SK-N-SH (cell line): Measurements from ENCODE around the gene CD200. TPM values are rescaled to one million over a fixed set of nuclear protein-coding genes. Genes with fewer than 3 reads are reported as not detected.

Experiments
- CTCF ChIA-PET: fragments of 300-600, 350-600 bp; formaldehyde crosslinking; extraction: SDS; loops from one replicate; lab custom pipeline; 2021; lab: Yijun Ruan, JAX
- POLR2A ChIA-PET: fragments of 350-600 bp; sonication (Branson Sonifier 250); formaldehyde crosslinking; extraction: SDS; loops from one replicate; lab custom pipeline; 2020; ENCODE audit warnings: antibody characterized with exemption, inconsistent platforms; lab: Yijun Ruan, JAX
- DNase-seq: peaks from one replicate; pipeline ENCODE4 v3.0.0; 2012
- H2AFZ ChIP-seq: fragments of 200-600 bp; sonication (generic); 2 replicates; pipeline ENCODE4 v1.8.1; 2016; ENCODE audit warnings: antibody characterized with exemption, mild to moderate bottlenecking, low read depth
- H3F3A ChIP-seq: fragments of 200-600 bp; sonication (generic); replicated peaks from 2 replicates; pipeline ENCODE3; 2016; ENCODE audit warnings: antibody characterized with exemption, mild to moderate bottlenecking; ENCODE audit not compliant: insufficient read depth
- H3K27ac ChIP-seq, 2 experiments: fragments of 200-500 bp in 1 of 2; fragments of 200-600 bp in 1 of 2; sonication (Bioruptor generic) in 1 of 2; sonication (generic), shearing (Covaris generic) in 1 of 2; 2 replicates each; pipeline versions ENCODE4 v1.5.1 to v1.6.1; 2014 to 2016; ENCODE audit warnings: low read depth in 2 of 2, inconsistent platforms in 1 of 2, low read length in 1 of 2, mild to moderate bottlenecking in 1 of 2, mixed read lengths in 1 of 2
- H3K27me3 ChIP-seq: fragments of 200-600 bp; sonication (generic), shearing (Covaris generic); 2 replicates; pipeline ENCODE4 v1.6.1; 2016; ENCODE audit warnings: mixed run types; ENCODE audit not compliant: insufficient read depth
- H3K36me3 ChIP-seq, 2 experiments: fragments of 200-500 bp in 1 of 2; fragments of 200-600 bp in 1 of 2; sonication (Bioruptor generic) in 1 of 2; sonication (generic) in 1 of 2; replicated peaks in 1 of 2; 2 replicates each; pipeline versions ENCODE3 to v1.5.1; 2014 to 2016; ENCODE audit warnings: low read length in 1 of 2, mild to moderate bottlenecking in 1 of 2; ENCODE audit not compliant: insufficient read depth in 2 of 2, control insufficient read depth in 1 of 2
- H3K4me1 ChIP-seq, 2 experiments: fragments of 200-500 bp in 1 of 2; fragments of 200-600 bp in 1 of 2; sonication (Bioruptor generic) in 1 of 2; sonication (generic), shearing (Covaris generic) in 1 of 2; 2 replicates each; pipeline versions ENCODE4 v1.5.1 to v1.6.1; 2014 to 2016; ENCODE audit warnings: low read depth in 1 of 2, low read length in 1 of 2, mixed run types in 1 of 2; ENCODE audit not compliant: insufficient read depth in 2 of 2, control insufficient read depth in 1 of 2
- H3K4me2 ChIP-seq: fragments of 200-600 bp; sonication (generic), shearing (Covaris generic); 2 replicates; pipeline ENCODE4 v1.6.1; 2017; ENCODE audit warnings: mixed run types
- H3K4me3 ChIP-seq, 2 experiments: fragments of 200-500 bp in 1 of 2; fragments of 200-600 bp in 1 of 2; sonication (Bioruptor generic) in 1 of 2; sonication (generic), shearing (Covaris generic) in 1 of 2; 2 replicates each; pipeline versions ENCODE4 v1.5.1 to v1.8.1; 2014 to 2016; ENCODE audit warnings: low read depth in 2 of 2, inconsistent platforms in 1 of 2, low read length in 1 of 2, mild to moderate bottlenecking in 1 of 2, mixed read lengths in 1 of 2, moderate library complexity in 1 of 2
- H3K79me2 ChIP-seq: fragments of 200-600 bp; sonication (generic); 2 replicates; pipeline ENCODE4 v1.8.1; 2017; ENCODE audit warnings: mild to moderate bottlenecking; ENCODE audit not compliant: insufficient read depth
- H3K9ac ChIP-seq: fragments of 200-600 bp; sonication (generic); 2 replicates; pipeline ENCODE4 v1.6.1; 2017; ENCODE audit warnings: mixed run types
- H3K9me2 ChIP-seq: fragments of 200-600 bp; sonication (generic); 2 replicates; pipeline ENCODE4 v1.6.1; 2017; ENCODE audit warnings: mixed run types
- H3K9me3 ChIP-seq: fragments of 200-600 bp; sonication (generic); 2 replicates; pipeline ENCODE4 v1.6.1; 2017; ENCODE audit warnings: mixed run types, mild to moderate bottlenecking, moderate library complexity
- H4K20me1 ChIP-seq: fragments of 200-600 bp; sonication (generic); 2 replicates; pipeline ENCODE4 v1.6.1; 2017; ENCODE audit warnings: mild to moderate bottlenecking, mixed run types; ENCODE audit not compliant: insufficient read depth
- EP300 ChIP-seq, 2 experiments: IDR thresholded peaks; 2 replicates each; pipeline versions ENCODE4 v1.4.0 to v1.6.1; 2012; ENCODE audit warnings: borderline replicate concordance in 1 of 2, low read depth in 1 of 2, low read length in 1 of 2
- EZH2phosphoT487 ChIP-seq: fragments of 200-600 bp; sonication (generic); IDR thresholded peaks from 2 replicates; pipeline ENCODE4 v1.6.1; 2017; ENCODE audit warnings: low read depth, mixed run types, mild to moderate bottlenecking, antibody characterized with exemption, moderate library complexity, borderline replicate concordance
- IRF3 ChIP-seq: fragments of 150-350 bp; IDR thresholded peaks from 2 replicates; pipeline ENCODE4 v1.6.1; 2016; ENCODE audit warnings: mild to moderate bottlenecking, low read depth, low read length
- MAX ChIP-seq: IDR thresholded peaks from 2 replicates; pipeline ENCODE4 v1.4.0; 2012; ENCODE audit warnings: low read depth
- POLR2AphosphoS5 ChIP-seq: IDR thresholded peaks from 2 replicates; pipeline ENCODE4 v1.6.1; 2012; ENCODE audit warnings: low read depth, low read length
- RFX5 ChIP-seq: IDR thresholded peaks from 2 replicates; pipeline ENCODE4 v1.6.1; 2012; ENCODE audit warnings: mild to moderate bottlenecking, improper control_type of control experiment, low read length
- SMC3 ChIP-seq: IDR thresholded peaks from 2 replicates; pipeline ENCODE4 v1.6.1; 2012; ENCODE audit warnings: low read depth, low read length, improper control_type of control experiment
- TAF1 ChIP-seq: IDR thresholded peaks from 2 replicates; pipeline ENCODE4 v1.6.1; 2012; ENCODE audit warnings: low read depth, mild to moderate bottlenecking, low read length, moderate library complexity, borderline replicate concordance
- TEAD4 ChIP-seq: IDR thresholded peaks from 2 replicates; pipeline ENCODE4 v1.4.0; 2012; ENCODE audit warnings: mild to moderate bottlenecking, borderline replicate concordance; ENCODE audit not compliant: insufficient read depth
- YY1 ChIP-seq: IDR thresholded peaks from 2 replicates; pipeline ENCODE4 v1.4.0; 2012; ENCODE audit warnings: low read depth, mild to moderate bottlenecking
- WGBS: methylation state at CpG from one replicate; pipeline ENCODE4 v1.1.6; 2017; ENCODE audit warnings: low lambda C conversion rate; 5-methylcytosine and 5-hydroxymethylcytosine counted together
- polyA plus RNA-seq, 3 experiments: library from polyadenylated mRNA; depleted of rRNA; stranded (reverse); fragments of >200 nt; gene quantifications; 2 replicates each; pipeline ENCODE4 v1.2.3, GENCODE V29; 2012
- TF ChIP-seq, protein P1 (sequence below): IDR thresholded peaks from 2 replicates; pipeline ENCODE4 v1.4.0; 2012; ENCODE audit warnings: low read depth, borderline replicate concordance
- TF ChIP-seq, protein P2 (sequence below): IDR thresholded peaks from 2 replicates; pipeline ENCODE4 v1.4.0; 2012; ENCODE audit warnings: low read depth, borderline replicate concordance

The CD200 gene
- polyA plus RNA-seq, 1 of the 3 experiments (the other 2 are of a cell fraction): 1.1 TPM

DNA sequence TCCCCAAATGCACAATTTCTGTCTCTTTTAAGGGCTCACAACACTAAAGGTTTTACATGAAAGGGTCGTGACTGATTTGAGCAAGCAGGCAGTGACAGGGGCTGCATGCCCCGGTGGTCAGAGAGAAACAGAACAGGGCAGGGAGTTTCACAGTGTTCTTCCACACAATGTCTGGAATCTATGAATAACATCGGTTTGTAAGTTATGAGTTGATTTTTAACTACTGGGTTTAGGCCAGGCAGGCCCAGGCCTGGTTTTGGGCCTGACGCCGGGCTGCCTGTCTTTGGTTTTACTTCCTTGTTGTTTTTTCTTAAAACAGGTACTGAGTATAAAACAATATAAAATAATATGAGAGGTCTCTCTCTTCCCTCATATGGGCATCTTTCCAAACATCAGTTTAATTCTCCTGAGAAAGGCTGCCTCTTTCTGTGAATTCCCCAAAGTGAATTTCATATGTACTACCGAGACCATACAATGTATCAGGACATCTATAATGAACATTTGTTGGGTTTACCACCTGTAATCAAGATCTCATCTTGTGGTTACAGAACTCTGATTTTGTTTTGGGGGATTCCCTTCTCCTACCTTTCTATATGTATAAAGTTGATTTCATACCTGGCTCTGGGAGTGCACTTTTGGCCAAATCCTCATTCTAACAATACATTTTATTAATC, 74.4 kb downstream of the CD200 start:
- Histone ChIP-seq H3F3A (no peaks in the 10 kb centered on the region), H3K27me3 (no peaks in the 10 kb centered on the region), H3K9ac (no peak overlapping the region), H3K27ac (no peak overlapping the region), H3K4me2 (no peak overlapping the region), H3K36me3 (no peaks in the 10 kb centered on the region), H3K9me3 (no peaks in the 10 kb centered on the region), H3K4me3 (no peak overlapping the region), H2AFZ (no peak overlapping the region), H3K9me2 (no peaks in the 10 kb centered on the region), H4K20me1 (no peaks in the 10 kb centered on the region), H3K79me2 (no peaks in the 10 kb centered on the region), H3K4me1 (no peaks in the 10 kb centered on the region)
- DNase-seq: no peak
- POLR2A ChIA-PET: no interaction called here
- TF ChIP-seq RFX5 (no peak), TAF1 (no peak), EZH2phosphoT487 (no peak), TEAD4 (no peak), POLR2AphosphoS5 (no peak), SMC3 (no peak), EP300 (IDR thresholded peaks at IDR 0.05; ENCODE audit: borderline replicate concordance in 1 of 2, low read depth in 1 of 2, low read length in 1 of 2) (no peak), MAX (no peak), YY1 (no peak), IRF3 (no peak)
- TF ChIP-seq, protein P1, sequence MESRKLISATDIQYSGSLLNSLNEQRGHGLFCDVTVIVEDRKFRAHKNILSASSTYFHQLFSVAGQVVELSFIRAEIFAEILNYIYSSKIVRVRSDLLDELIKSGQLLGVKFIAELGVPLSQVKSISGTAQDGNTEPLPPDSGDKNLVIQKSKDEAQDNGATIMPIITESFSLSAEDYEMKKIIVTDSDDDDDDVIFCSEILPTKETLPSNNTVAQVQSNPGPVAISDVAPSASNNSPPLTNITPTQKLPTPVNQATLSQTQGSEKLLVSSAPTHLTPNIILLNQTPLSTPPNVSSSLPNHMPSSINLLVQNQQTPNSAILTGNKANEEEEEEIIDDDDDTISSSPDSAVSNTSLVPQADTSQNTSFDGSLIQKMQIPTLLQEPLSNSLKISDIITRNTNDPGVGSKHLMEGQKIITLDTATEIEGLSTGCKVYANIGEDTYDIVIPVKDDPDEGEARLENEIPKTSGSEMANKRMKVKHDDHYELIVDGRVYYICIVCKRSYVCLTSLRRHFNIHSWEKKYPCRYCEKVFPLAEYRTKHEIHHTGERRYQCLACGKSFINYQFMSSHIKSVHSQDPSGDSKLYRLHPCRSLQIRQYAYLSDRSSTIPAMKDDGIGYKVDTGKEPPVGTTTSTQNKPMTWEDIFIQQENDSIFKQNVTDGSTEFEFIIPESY: no peak
- TF ChIP-seq, protein P2, sequence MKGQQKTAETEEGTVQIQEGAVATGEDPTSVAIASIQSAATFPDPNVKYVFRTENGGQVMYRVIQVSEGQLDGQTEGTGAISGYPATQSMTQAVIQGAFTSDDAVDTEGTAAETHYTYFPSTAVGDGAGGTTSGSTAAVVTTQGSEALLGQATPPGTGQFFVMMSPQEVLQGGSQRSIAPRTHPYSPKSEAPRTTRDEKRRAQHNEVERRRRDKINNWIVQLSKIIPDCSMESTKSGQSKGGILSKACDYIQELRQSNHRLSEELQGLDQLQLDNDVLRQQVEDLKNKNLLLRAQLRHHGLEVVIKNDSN: no peak
- WGBS: 67% methylated on average over 6 of the region's 6 CpGs
- CTCF ChIA-PET: no interaction called here
